HepG2 (cell line): ENCODE measurements around the gene EPHX1. TPM values are rescaled to one million over a fixed set of nuclear protein-coding genes. Genes with fewer than 3 reads are reported as not detected.
A peak's percentile ranks its signal among the peaks of the same experiment; 100 is the strongest.

Experiments
- ATF7 ChIP-seq, 2 experiments: fragments of 450-650 bp in 1 of 2; sonication (generic) in 1 of 2; formaldehyde crosslinking in 1 of 2; IDR thresholded peaks; 2 replicates each; pipeline versions ENCODE4 v1.4.0 to v1.6.1; 2016 to 2020; ENCODE audit warnings: antibody characterized with exemption in 1 of 2, mild to moderate bottlenecking in 1 of 2, missing genetic modification reagents in 1 of 2
- CREBL2 ChIP-seq: sonication (generic); formaldehyde crosslinking; IDR thresholded peaks from 2 replicates; pipeline ENCODE4 v1.8.1; 2023; ENCODE audit warnings: missing genetic modification reagents, mild to moderate bottlenecking, borderline replicate concordance
- HDAC6 ChIP-seq: fragments of 200-600 bp; sonication (generic); IDR thresholded peaks from 2 replicates; pipeline ENCODE4 v1.7.0; 2017; ENCODE audit warnings: mild to moderate bottlenecking, antibody characterized with exemption, low read length, low read depth
- IKZF1 ChIP-seq: fragments of 450-650 bp; IDR thresholded peaks from 2 replicates; pipeline ENCODE4 v1.7.1; 2016
- MAZ ChIP-seq, 2 experiments: sonication (generic) in 1 of 2; formaldehyde crosslinking in 1 of 2; IDR thresholded peaks; 2 replicates each; pipeline versions ENCODE4 v1.5.0 to v1.6.1; 2012 to 2020; ENCODE audit warnings: low read depth in 2 of 2, mild to moderate bottlenecking in 2 of 2, borderline replicate concordance in 1 of 2, improper control_type of control experiment in 1 of 2, low read length in 1 of 2, missing genetic modification reagents in 1 of 2, moderate library complexity in 1 of 2
- MTA3 ChIP-seq: sonication (generic); formaldehyde crosslinking; IDR thresholded peaks from 2 replicates; pipeline ENCODE4 v1.4.0; 2020; ENCODE audit warnings: missing genetic modification reagents
- MYPOP ChIP-seq: sonication (generic); formaldehyde crosslinking; IDR thresholded peaks from 2 replicates; pipeline ENCODE4 v1.8.1; 2023; ENCODE audit warnings: mild to moderate bottlenecking, moderate library complexity, missing genetic modification reagents
- NCOA5 ChIP-seq: sonication (generic); formaldehyde crosslinking; IDR thresholded peaks from 2 replicates; pipeline ENCODE4 v1.4.0; 2020; ENCODE audit warnings: missing genetic modification reagents
- NFAT5 ChIP-seq: sonication (generic); formaldehyde crosslinking; IDR thresholded peaks from 2 replicates; pipeline ENCODE4 v1.4.0; 2020; ENCODE audit warnings: missing genetic modification reagents
- NFIC ChIP-seq: IDR thresholded peaks from 2 replicates; pipeline ENCODE4 v1.6.1; 2012; ENCODE audit warnings: mild to moderate bottlenecking, low read length, inconsistent platforms
- RFX3 ChIP-seq: IDR thresholded peaks from 2 replicates; pipeline ENCODE4 v1.6.1; 2016; ENCODE audit warnings: missing biosample characterization, missing genetic modification reagents
- SIX4 ChIP-seq: sonication (generic); formaldehyde crosslinking; IDR thresholded peaks from 2 replicates; pipeline ENCODE4 v1.4.0; 2020; ENCODE audit warnings: missing genetic modification reagents
- SMAD1 ChIP-seq: sonication (generic); formaldehyde crosslinking; IDR thresholded peaks from 2 replicates; pipeline ENCODE4 v1.4.0; 2020; ENCODE audit warnings: missing genetic modification reagents, low read depth, mild to moderate bottlenecking, borderline replicate concordance
- SNAI1 ChIP-seq: sonication (generic); formaldehyde crosslinking; IDR thresholded peaks from 2 replicates; pipeline ENCODE4 v1.5.0; 2020; ENCODE audit warnings: mild to moderate bottlenecking, missing genetic modification reagents, borderline replicate concordance
- TRIM24 ChIP-seq: sonication (generic); formaldehyde crosslinking; IDR thresholded peaks from 2 replicates; pipeline ENCODE4 v1.8.0; 2022; ENCODE audit warnings: mild to moderate bottlenecking, missing genetic modification reagents
- WIZ ChIP-seq: sonication (generic); formaldehyde crosslinking; IDR thresholded peaks from 2 replicates; pipeline ENCODE4 v1.5.1; 2020; ENCODE audit warnings: mild to moderate bottlenecking, missing genetic modification reagents
- ZFP36 ChIP-seq: fragments of 150-350 bp; IDR thresholded peaks from 2 replicates; pipeline ENCODE4 v1.6.1; 2018; ENCODE audit warnings: borderline replicate concordance, low read length, low read depth; ENCODE audit not compliant: partially characterized antibody
- ZIK1 ChIP-seq: sonication (generic); formaldehyde crosslinking; IDR thresholded peaks from 2 replicates; pipeline ENCODE4 v1.5.0; 2020; ENCODE audit warnings: mild to moderate bottlenecking, low read depth, missing genetic modification reagents, borderline replicate concordance
- ZMYM2 ChIP-seq: sonication (generic); formaldehyde crosslinking; IDR thresholded peaks from 2 replicates; pipeline ENCODE4 v1.8.0; 2022; ENCODE audit warnings: mild to moderate bottlenecking, missing genetic modification reagents
- ZNF329 ChIP-seq: sonication (generic); formaldehyde crosslinking; IDR thresholded peaks from 2 replicates; pipeline ENCODE4 v1.9.0; 2021; ENCODE audit warnings: low read depth, mild to moderate bottlenecking, missing genetic modification reagents
- ZNF501 ChIP-seq: sonication (generic); formaldehyde crosslinking; IDR thresholded peaks from 2 replicates; pipeline ENCODE4 v1.5.1; 2020; ENCODE audit warnings: mild to moderate bottlenecking, moderate library complexity, missing genetic modification reagents
- ZNF589 ChIP-seq: sonication (generic); formaldehyde crosslinking; conservative IDR thresholded peaks from 2 replicates; pipeline ENCODE4 v1.8.0; 2022; ENCODE audit warnings: mild to moderate bottlenecking, moderate library complexity, missing genetic modification reagents
- ZSCAN12 ChIP-seq: sonication (generic); formaldehyde crosslinking; IDR thresholded peaks from 2 replicates; pipeline ENCODE4 v1.9.0; 2021; ENCODE audit warnings: mild to moderate bottlenecking, missing genetic modification reagents
- polyA plus RNA-seq, 8 experiments: library from polyadenylated mRNA; depleted of rRNA in 3 of 8; stranded (reverse) in 7 of 8; unstranded in 1 of 8; fragments of >200 nt; fragmentation: Illumina TruSeq in 4 of 8; extraction: Trizol in 4 of 8; gene quantifications; 2 replicates each; pipeline versions ENCODE4 v1.2.1 to v1.2.3, GENCODE V29; 2011 to 2016; ENCODE audit warnings: low read depth in 4 of 8, missing spikeins in 1 of 8, mixed read lengths in 1 of 8; ENCODE audit not compliant: insufficient read depth in 1 of 8
- total RNA-seq, 5 experiments: library from RNA; depleted of rRNA; stranded (reverse); fragments of >200 nt; fragmentation: Illumina TruSeq; extraction: Trizol; gene quantifications; 2 replicates each; pipeline ENCODE4 v1.2.3, GENCODE V29; 2016; ENCODE audit warnings: low read depth in 1 of 5

EPHX1 gene
- total and polyA plus RNA-seq, 2 of the 13 experiments (the other 11 are each of a cell fraction or from before 2014, with no cell fraction given) = 27.7 to 36.5 TPM

GRCh38 chr1:225767634-225768540, 42.0 kb upstream of the EPHX1 start (continued):
- TF ChIP-seq MAZ (IDR thresholded peaks at IDR 0.05; ENCODE audit: borderline replicate concordance, low read depth, low read length) (peak; percentile 61; the same call in 1 of the 2 replicates), MAZ (CRISPR knock-in tag; IDR thresholded peaks at IDR 0.05; ENCODE audit: low read depth) (no peak), ZNF501 (peak; percentile 52; the same call in 1 of the 2 replicates), RFX3 (CRISPR knock-in tag) (no peak), SMAD1 (CRISPR knock-in tag) (0 out of 2 replicates have a peak, but pooled peaks have one; percentile 39), ZSCAN12 (CRISPR knock-in tag) (no peak), MTA3 (CRISPR knock-in tag) (no peak), HDAC6 (no peak), TRIM24 (no peak), ZFP36 (no peak), ZMYM2 (CRISPR knock-in tag) (no peak), NCOA5 (CRISPR knock-in tag) (no peak), SIX4 (CRISPR knock-in tag) (peak; percentile 60; the same call in 1 of the 2 replicates), ATF7 (IDR thresholded peaks at IDR 0.05) (no peak), ATF7 (CRISPR knock-in tag; IDR thresholded peaks at IDR 0.05) (0 out of 2 replicates have a peak, but pooled peaks have one; percentile 24), CREBL2 (no peak), NFAT5 (no peak), MYPOP (CRISPR knock-in tag) (no peak), SNAI1 (no peak), ZNF329 (0 out of 2 replicates have a peak, but pooled peaks have one; percentile 14), ZNF589 (CRISPR knock-in tag) (no peak), NFIC (0 out of 2 replicates have a peak, but pooled peaks have one; percentile 60), WIZ (no peak), ZIK1 (CRISPR knock-in tag) (no peak), IKZF1 (no peak)
